Keratinocyte (primary cell): ENCODE measurements around the gene SLC12A1. TPM values are rescaled to one million over a fixed set of nuclear protein-coding genes. Genes with fewer than 3 reads are reported as not detected.

Experiments used
- DNase-seq: peaks from one replicate; pipeline ENCODE4 v3.0.0-alpha.2; 2011; ENCODE audit warnings: low read depth, missing footprints, low spot score
- FAIRE-seq: peaks from 2 replicates; lab custom pipeline; 2011; peaks lifted over from hg19 to GRCh38; lab: Jason Lieb, UNC
- H2AFZ ChIP-seq: 2 replicates; pipeline ENCODE4 v1.6.0; 2012; ENCODE audit warnings: low read length, control low read depth, inconsistent platforms; ENCODE audit not compliant: control insufficient read depth
- H3K27ac ChIP-seq: 2 replicates; pipeline ENCODE4 v1.5.1; 2011; ENCODE audit warnings: low read length; ENCODE audit not compliant: control insufficient read depth, insufficient read depth
- H3K27me3 ChIP-seq: 3 replicates; pipeline ENCODE4 v1.6.0; 2011; ENCODE audit warnings: low read length; ENCODE audit not compliant: control insufficient read depth, insufficient read depth; ENCODE audit errors: extremely low read depth
- H3K36me3 ChIP-seq, 2 experiments: 2 replicates in 1 of 2; 3 replicates in 1 of 2; pipeline ENCODE4 v1.5.1; 2011; ENCODE audit warnings: low read length in 2 of 2, mild to moderate bottlenecking in 1 of 2; ENCODE audit not compliant: control insufficient read depth in 2 of 2, insufficient read depth in 2 of 2; ENCODE audit errors: extremely low read depth in 1 of 2
- H3K4me1 ChIP-seq: 3 replicates; pipeline ENCODE4 v1.5.1; 2011; ENCODE audit warnings: low read length; ENCODE audit not compliant: control insufficient read depth, insufficient read depth; ENCODE audit errors: extremely low read depth
- H3K4me2 ChIP-seq: 3 replicates; pipeline ENCODE4 v1.6.0; 2011; ENCODE audit warnings: low read depth, low read length; ENCODE audit not compliant: control insufficient read depth, insufficient read depth; ENCODE audit errors: extremely low read depth
- H3K4me3 ChIP-seq, 3 experiments: fragments of 200-600 bp in 1 of 3; sonication (generic) in 1 of 3; 2 replicates in 2 of 3; 3 replicates in 1 of 3; pipeline ENCODE4 v1.5.1; 2011 to 2016; ENCODE audit warnings: low read length in 3 of 3, mild to moderate bottlenecking in 3 of 3, control low read depth in 2 of 3, inconsistent platforms in 1 of 3, low read depth in 1 of 3, mixed read lengths in 1 of 3, mixed run types in 1 of 3, moderate library complexity in 1 of 3; ENCODE audit not compliant: control insufficient read depth in 2 of 3, insufficient read depth in 2 of 3; ENCODE audit errors: extremely low read depth in 1 of 3
- H3K79me2 ChIP-seq: 2 replicates; pipeline ENCODE4 v1.6.0; 2012; ENCODE audit warnings: low read length; ENCODE audit not compliant: control insufficient read depth, insufficient read depth
- H3K9ac ChIP-seq: 3 replicates; pipeline ENCODE4 v1.6.0; 2011; ENCODE audit warnings: low read length; ENCODE audit not compliant: control insufficient read depth, insufficient read depth; ENCODE audit errors: extremely low read depth
- H3K9me1 ChIP-seq: 3 replicates; pipeline ENCODE4 v1.6.0; 2011; ENCODE audit warnings: low read length; ENCODE audit not compliant: control insufficient read depth, insufficient read depth; ENCODE audit errors: extremely low read depth
- H3K9me3 ChIP-seq: 2 replicates; pipeline ENCODE4 v1.5.1; 2012; ENCODE audit warnings: low read depth, low read length; ENCODE audit not compliant: control insufficient read depth
- H4K20me1 ChIP-seq: 3 replicates; pipeline ENCODE4 v1.6.0; 2011; ENCODE audit warnings: low read length; ENCODE audit not compliant: control insufficient read depth, insufficient read depth; ENCODE audit errors: extremely low read depth
- EZH2 ChIP-seq: IDR thresholded peaks from one replicate; pipeline ENCODE4 v1.6.1; 2012; ENCODE audit warnings: inconsistent platforms, mild to moderate bottlenecking, low read length, moderate library complexity
- dilution Hi-C: fragments of 300-500 bp; cut with MboI; formaldehyde crosslinking; loops from one replicate; pipeline ENCODE4 v1.7.0; 2020; ENCODE audit warnings: low sequenced_read_pairs; ENCODE audit not compliant: extremely low pct_ligation_motif_present
- polyA minus RNA-seq, 3 experiments: library from RNA; depleted of rRNA, polyadenylated mRNA; stranded (reverse); fragments of >200 nt; gene quantifications; 1 replicate in 1 of 3; 2 replicates in 1 of 3; 3 replicates in 1 of 3; pipeline ENCODE4 v1.2.3, GENCODE V29; 2011
- polyA plus RNA-seq, 5 experiments: library from polyadenylated mRNA; depleted of rRNA in 3 of 5; stranded (reverse) in 3 of 5; stranded (forward) in 1 of 5; unstranded in 1 of 5; fragments of >200 nt; gene quantifications; 1 replicate in 1 of 5; 2 replicates in 3 of 5; 3 replicates in 1 of 5; pipeline versions ENCODE4 v1.2.1 to v1.2.3, GENCODE V29; 2011 to 2012; ENCODE audit warnings: missing spikeins in 2 of 5, low read depth in 1 of 5, low replicate concordance in 1 of 5
- TF ChIP-seq, protein P1 (sequence below), 3 experiments: IDR thresholded peaks in 1 of 3; conservative IDR thresholded peaks in 1 of 3; optimal IDR thresholded peaks in 1 of 3; 2 replicates in 2 of 3; 3 replicates in 1 of 3; pipeline versions ENCODE3 to v1.5.1; 2011; ENCODE audit warnings: low read length in 3 of 3, mild to moderate bottlenecking in 3 of 3, moderate library complexity in 2 of 3, control low read depth in 1 of 3, inconsistent platforms in 1 of 3; ENCODE audit not compliant: insufficient read depth in 2 of 3; ENCODE audit errors: extremely low read depth in 1 of 3

The SLC12A1 gene
- not detected in 3 replicates for polyA plus RNA-seq
- not detected for polyA plus RNA-seq (2011; ENCODE audit: low read depth)
- not detected in 2 replicates for polyA plus RNA-seq (2011; cell fraction: cytosol; rRNA removed)
- not detected in 2 replicates for polyA plus RNA-seq (2011; cell fraction: nucleus; rRNA removed)
- not detected in 2 replicates for polyA plus RNA-seq (2012; ENCODE audit: low replicate concordance)
- polyA minus RNA-seq = not detected in 3 replicates
- not detected for polyA minus RNA-seq (2011; cell fraction: cytosol; rRNA and poly(A)+ RNA removed)
- polyA minus RNA-seq (2011; cell fraction: nucleus; rRNA and poly(A)+ RNA removed) = not detected in 2 replicates

DNA sequence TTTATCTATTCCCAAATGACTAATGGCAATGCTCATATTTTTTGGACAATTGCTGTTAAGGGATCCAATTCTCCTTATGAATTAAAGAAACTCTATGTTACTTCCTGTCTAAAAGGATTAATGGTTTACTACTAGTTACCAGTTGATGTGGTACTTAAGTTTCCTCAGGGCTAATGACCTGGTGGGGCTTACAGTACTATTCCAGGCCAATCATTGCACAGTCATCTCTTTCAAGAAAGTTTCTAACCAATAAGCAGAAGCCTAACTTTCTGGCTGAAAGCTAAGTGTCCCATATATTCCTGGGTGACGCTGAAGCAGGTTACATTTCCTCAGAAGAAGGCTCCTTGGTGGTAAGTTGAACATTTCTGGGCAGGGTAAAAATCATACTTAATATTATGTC, at the start of gene SLC12A1:
Gene SLC12A1, plus strand, starts transcription at position 322 of the 400 bp plus-strand sequence. CDS start 1,418 bp downstream, outside the sequence.
- Histone ChIP-seq H3K36me3 (no peaks in the 10 kb centered on the region), H3K4me1 (no peaks in the 10 kb centered on the region), H3K9me3 (no peaks in the 10 kb centered on the region), H2AFZ (no peak within 1 kb of the TSS), H3K27ac (no peak within 1 kb of the TSS), H3K79me2 (no peaks in the 10 kb centered on the region), H3K9me1 (no peaks in the 10 kb centered on the region), H3K4me2 (no peak within 1 kb of the TSS), H3K27me3 (no peaks in the 10 kb centered on the region), H3K9ac (no peak within 1 kb of the TSS), H3K4me3 (no peak within 1 kb of the TSS), H4K20me1 (no peaks in the 10 kb centered on the region)
- dilution Hi-C loops = no loop called here
- no peak for TF ChIP-seq EZH2
- TF ChIP-seq, protein P1, sequence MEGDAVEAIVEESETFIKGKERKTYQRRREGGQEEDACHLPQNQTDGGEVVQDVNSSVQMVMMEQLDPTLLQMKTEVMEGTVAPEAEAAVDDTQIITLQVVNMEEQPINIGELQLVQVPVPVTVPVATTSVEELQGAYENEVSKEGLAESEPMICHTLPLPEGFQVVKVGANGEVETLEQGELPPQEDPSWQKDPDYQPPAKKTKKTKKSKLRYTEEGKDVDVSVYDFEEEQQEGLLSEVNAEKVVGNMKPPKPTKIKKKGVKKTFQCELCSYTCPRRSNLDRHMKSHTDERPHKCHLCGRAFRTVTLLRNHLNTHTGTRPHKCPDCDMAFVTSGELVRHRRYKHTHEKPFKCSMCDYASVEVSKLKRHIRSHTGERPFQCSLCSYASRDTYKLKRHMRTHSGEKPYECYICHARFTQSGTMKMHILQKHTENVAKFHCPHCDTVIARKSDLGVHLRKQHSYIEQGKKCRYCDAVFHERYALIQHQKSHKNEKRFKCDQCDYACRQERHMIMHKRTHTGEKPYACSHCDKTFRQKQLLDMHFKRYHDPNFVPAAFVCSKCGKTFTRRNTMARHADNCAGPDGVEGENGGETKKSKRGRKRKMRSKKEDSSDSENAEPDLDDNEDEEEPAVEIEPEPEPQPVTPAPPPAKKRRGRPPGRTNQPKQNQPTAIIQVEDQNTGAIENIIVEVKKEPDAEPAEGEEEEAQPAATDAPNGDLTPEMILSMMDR (optimal IDR thresholded peaks at IDR 0.05 in 1 of 3, IDR thresholded peaks at IDR 0.05 in 1 of 3, conservative IDR thresholded peaks at IDR 0.05 in 1 of 3; ENCODE audit: extremely low read depth in 1 of 3, insufficient read depth in 2 of 3, low read length in 3 of 3) = no peak
- DNase-seq (no peak), FAIRE-seq (no peak)

DNA sequence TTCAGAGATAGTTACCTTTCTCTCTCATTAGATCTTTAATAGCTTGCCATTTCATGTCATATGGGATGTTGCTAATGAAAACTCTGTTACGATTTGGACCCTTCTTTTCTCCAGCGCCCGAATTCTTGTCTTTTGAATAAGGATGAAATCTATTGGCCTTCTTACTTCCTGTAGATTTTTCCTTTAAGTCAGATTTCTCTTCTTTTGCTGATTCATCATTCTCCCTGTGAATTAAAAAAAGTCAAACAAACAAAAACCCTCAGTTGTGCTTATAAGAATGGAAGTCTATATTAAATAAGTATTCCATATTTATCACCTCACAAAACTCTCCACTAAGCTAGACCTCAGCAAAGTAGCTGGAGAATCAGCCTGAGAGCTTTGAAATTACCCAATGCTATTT, 37.5 kb upstream of the SLC12A1 start:
- dilution Hi-C loops = no loop called here
- FAIRE-seq = no peak

More for the DNA sequence above, 37.5 kb upstream of the SLC12A1 start:
- Histone ChIP-seq H3K4me2 (no peak overlapping the region), H3K4me1 (no peaks in the 10 kb centered on the region), H3K9me3 (no peaks in the 10 kb centered on the region), H3K9ac (no peak overlapping the region), H3K27me3 (no peaks in the 10 kb centered on the region), H3K79me2 (no peaks in the 10 kb centered on the region), H2AFZ (no peak overlapping the region), H3K27ac (no peak overlapping the region), H3K9me1 (no peaks in the 10 kb centered on the region), H4K20me1 (no peaks in the 10 kb centered on the region), H3K4me3 (no peak overlapping the region), H3K36me3 (no peaks in the 10 kb centered on the region)
- no peak for DNase-seq
- TF ChIP-seq EZH2 = no peak
- TF ChIP-seq, protein P1 (optimal IDR thresholded peaks at IDR 0.05 in 1 of 3, IDR thresholded peaks at IDR 0.05 in 1 of 3, conservative IDR thresholded peaks at IDR 0.05 in 1 of 3; ENCODE audit: extremely low read depth in 1 of 3, insufficient read depth in 2 of 3, low read length in 3 of 3) = no peak
